Measurements from ENCODE around the gene PTPRN2.
A peak's percentile ranks its signal among the peaks of the same experiment; 100 is the strongest.

PTPRN2 gene

GRCh38 chr7:157932498-157933218, 655.0 kb downstream of the PTPRN2 start:
- no peak overlapping the region for H3K27ac ChIP-seq
- TF ChIP-seq CTCF (IDR thresholded peaks at IDR 0.05), result no peak
- DNase-seq (ENCODE audit: low spot score), result no peak
- H3K4me3 ChIP-seq, result no peak overlapping the region

- Histone ChIP-seq H3K27ac (no peak overlapping the region), H3K4me3 (no peak overlapping the region)
- peak; percentile 55 for DNase-seq (ENCODE audit: low spot score)
- no peak for TF ChIP-seq CTCF (IDR thresholded peaks at IDR 0.05)
These were observed 656.6 kb downstream of the PTPRN2 start for GRCh38 chr7:157930926-157931466.

GRCh38 chr7:157930441-157930840, 657.2 kb downstream of the PTPRN2 start:
- no peak overlapping the region for H3K4me3 ChIP-seq
- TF ChIP-seq CTCF (IDR thresholded peaks at IDR 0.05), result no peak
- peak; percentile 46 for DNase-seq (ENCODE audit: low spot score)
- no peak overlapping the region for H3K27ac ChIP-seq

GRCh38 chr7:157929671-157930070, 658.0 kb downstream of the PTPRN2 start:
- Histone ChIP-seq H3K27ac (no peak overlapping the region), H3K4me3 (no peak overlapping the region)
- DNase-seq (ENCODE audit: low spot score), result no peak
- no peak for TF ChIP-seq CTCF (IDR thresholded peaks at IDR 0.05)

- H3K4me3 ChIP-seq, result no peak overlapping the region
- DNase-seq (ENCODE audit: low spot score), result peak; percentile 50
- no peak for TF ChIP-seq CTCF (IDR thresholded peaks at IDR 0.05)
- no peak overlapping the region for H3K27ac ChIP-seq
These were observed 658.7 kb downstream of the PTPRN2 start for GRCh38 chr7:157928808-157929425.

GRCh38 chr7:157928171-157928794, 659.3 kb downstream of the PTPRN2 start:
- DNase-seq (ENCODE audit: low spot score), result peak; percentile 45
- Histone ChIP-seq H3K27ac (no peak overlapping the region), H3K4me3 (no peak overlapping the region)
- no peak for TF ChIP-seq CTCF (IDR thresholded peaks at IDR 0.05)
